ELR (cell line): ENCODE measurements around the gene CD300H.

ENCODE experiments used
- DNase-seq: peaks from one replicate; pipeline ENCODE4 v3.0.0-alpha.2; 2015; ENCODE audit warnings: low read depth

Gene CD300H

DNA sequence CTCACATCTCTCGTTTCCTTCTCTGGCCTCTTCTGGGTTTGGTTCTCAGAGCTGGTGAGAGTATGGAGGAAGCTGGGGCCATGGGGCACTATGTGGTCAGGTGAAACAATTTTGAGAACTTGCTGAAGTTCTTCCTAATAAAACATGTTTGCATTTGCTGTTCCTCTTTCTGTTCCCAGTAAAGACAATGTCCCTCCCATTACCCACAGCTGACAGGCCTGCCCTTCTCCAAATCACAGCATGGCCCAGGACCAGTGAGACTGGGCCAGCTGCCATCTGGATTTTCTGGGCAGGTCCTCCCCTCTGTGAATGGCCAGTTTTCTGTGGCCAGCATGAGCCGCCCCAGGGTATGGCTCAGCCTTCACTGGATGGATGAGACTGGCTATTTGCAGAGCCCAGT lies at the start of gene CD300H:
CD300H (minus strand) TSS at position 113 of the 400 bp plus-strand sequence.
- DNase-seq, result no peak

DNA sequence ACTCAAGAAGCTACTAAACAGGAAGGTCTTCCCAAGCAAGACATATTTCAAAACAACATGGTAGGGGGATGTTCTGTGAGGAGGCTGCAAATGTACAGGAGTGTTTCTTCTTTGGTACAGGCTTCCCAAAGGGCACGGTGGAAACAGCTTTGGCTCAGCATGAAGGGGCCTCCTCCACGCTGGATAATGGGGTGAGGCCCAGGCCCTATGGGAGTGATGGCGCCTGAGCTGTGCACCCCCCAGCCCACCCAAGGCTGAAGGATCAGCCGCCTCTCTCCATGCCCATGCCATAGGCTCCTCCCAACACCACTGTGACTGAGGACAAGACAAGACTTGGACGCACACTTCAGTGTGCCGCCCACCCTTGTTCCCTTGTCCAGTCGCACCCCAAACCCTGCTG lies 49.4 kb upstream of the CD300H start:
- no peak for DNase-seq

DNA sequence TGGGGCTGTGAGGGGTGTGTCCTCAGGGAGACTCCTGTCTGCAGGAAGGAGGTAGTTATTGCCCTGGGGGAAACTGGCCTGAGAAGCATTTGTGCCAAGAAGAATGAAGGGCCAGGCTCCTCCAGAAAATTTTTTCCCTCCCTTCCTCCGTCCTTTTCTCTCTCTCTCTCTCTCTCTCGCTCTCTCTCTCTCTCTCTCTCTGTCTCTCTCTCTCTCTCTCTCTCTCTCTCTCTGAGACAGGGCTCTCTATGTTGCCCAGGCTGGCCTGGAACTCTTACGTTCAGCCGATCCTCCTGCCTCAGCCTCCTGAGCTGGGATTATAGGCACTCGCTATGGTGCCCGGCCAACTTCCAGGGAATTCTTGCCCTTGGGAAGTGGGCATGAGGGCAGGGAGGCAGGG lies 44.7 kb upstream of the CD300H start:
- DNase-seq, result no peak

DNA sequence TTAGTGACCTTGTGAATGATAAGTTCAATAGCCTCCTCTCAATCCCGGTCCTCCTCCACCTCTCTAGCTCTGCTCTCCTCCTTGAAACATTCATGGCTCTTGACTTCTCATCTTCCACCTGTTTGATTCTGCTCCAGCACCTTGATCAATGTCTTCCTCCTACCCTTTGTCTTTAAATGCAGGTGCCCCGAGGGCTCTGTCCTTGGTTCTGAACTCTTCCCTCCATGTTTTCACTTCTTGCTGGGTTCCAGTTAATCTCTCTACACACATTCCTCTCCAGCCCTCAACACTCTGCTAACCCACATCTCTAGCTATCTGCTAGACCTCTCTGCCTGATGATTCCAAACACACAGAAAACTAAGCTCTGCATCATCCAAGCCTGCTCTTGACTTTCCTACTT lies 42.8 kb upstream of the CD300H start:
- DNase-seq, result no peak

DNA sequence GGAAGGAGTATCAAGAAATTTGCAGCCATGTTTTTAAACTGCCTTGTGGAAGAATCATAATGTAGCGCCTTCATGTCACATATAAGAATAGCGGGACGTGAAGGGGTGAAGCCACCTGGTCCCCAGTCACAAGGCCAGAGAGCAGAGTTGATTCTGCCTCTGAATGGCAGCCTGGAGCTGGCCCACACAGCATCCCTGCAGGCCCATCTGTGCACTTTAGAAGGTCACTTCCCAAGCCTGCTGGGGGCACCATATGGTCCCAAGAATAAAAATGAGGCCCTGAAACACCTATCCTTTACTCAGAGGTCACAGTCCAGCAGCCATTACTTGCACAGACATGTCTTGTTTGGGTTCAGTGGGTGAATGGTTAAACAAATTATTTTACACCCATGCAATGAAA lies 41.2 kb upstream of the CD300H start:
- no peak for DNase-seq

DNA sequence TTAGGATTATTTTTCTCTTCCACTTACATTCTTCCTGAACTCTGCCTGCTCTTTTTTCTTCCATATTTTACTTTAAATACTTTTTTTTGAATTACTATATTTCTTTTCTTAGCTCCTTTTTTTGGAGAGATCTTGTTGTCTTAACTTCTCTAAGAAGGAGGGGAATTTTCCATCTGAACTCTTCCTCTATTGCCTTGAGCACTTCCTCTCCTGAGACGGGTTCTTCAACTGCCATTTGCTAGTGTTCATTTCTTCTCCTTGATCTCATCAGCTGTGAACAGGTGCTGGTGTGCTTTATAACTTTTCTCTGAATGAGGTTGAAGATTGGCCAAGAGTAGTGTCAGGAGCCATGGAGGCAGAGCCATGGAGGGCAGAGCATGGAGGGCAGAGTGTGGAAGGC lies 39.9 kb upstream of the CD300H start:
- no peak for DNase-seq

DNA sequence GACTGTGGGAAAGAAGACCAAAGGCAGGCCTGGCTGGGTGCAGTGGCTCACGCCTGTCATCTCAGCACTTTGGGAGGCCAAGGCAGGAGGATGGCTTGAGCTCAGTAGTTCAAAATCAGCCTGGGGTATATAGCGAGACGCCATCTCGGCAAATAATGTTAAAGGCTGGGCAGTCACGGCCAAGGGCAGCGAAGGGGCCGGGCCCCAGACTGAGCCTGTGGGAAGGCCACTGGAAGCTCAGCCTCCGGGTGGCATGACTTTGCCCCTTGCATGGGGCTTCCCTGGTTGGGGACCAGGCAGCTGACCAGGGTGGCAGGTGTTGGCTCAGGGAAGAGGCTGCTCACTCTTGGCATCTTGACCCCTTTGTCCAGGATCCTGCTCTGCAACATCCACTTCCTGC lies 38.7 kb upstream of the CD300H start:
- DNase-seq, result no peak

DNA sequence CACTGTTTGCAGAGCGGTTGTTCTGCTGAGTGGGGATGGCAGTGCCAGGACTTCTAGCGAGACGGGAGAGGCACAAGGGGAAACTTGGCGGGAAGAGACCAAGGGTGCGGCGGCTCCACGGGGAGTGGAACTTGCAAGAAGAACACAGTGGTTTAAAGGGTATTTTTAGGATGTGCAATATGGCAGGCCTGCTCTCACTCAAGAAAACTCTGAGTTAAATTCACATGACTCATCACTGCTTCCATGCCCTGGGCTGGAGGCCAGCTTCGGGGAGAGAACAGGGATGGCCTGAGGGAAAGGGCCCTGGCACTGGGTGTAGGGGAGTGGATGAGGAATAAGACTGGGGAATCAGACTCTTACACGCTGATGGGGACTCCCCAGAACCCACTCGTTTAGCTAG lies 38.1 kb upstream of the CD300H start:
- DNase-seq, result peak; percentile 72

DNA sequence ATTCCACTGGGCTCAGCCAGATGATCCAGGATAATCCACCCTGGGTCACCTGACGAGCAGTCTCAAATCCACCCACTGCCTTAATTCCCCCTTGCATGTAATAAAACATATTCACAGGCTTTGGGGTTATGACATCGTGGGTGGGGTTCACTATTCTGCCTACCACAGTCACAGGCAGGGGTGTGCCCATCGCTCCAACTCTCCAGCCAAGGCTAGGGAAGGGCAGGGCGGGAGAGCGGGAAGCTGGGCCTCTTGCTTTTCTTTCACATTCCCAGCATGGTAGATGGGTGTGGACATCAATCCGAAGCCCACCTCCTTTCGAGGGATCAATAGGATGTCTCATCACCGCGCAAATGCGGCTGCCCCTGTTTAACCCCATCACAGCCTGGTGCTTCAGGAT lies 37.5 kb upstream of the CD300H start:
- no peak for DNase-seq

DNA sequence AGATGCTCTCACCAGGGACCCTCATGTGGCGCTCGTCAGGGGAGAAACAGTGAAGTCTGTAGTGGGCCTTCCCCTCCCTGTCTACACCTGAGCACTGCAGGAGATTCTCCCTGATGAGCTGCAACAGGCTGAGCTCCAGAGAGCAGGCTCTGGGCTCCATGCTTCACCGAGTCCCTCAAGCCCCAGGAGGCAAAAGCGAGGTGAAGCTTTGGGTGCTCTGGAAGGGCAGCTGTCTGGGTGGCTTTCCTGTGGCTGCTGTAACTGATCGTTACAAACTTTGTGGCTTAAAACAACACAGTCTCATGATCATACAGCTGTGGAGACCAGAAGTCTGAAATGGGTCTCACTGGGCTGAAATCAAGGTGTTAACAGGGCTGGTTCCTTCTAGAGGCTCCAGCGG lies 36.9 kb upstream of the CD300H start:
- no peak for DNase-seq

DNA sequence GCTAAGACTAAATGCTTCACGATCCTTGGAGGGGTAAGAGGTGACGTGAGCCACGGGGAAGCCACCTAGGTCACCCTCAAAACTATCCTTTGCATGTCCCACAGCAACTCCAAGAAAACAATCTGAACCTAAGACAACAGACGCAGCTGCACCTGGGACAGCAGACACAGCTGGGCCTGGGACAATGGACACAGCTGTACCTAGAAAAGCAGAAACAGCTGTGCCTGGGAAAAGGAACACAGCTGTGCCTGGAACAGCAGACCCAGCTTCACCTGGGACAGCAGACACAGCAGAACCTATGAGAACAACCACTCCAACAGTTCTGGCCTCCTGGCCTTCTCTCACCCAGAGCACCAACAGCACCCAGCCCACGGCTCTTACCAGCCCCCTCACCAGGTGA lies 36.4 kb upstream of the CD300H start:
- DNase-seq, result no peak

DNA sequence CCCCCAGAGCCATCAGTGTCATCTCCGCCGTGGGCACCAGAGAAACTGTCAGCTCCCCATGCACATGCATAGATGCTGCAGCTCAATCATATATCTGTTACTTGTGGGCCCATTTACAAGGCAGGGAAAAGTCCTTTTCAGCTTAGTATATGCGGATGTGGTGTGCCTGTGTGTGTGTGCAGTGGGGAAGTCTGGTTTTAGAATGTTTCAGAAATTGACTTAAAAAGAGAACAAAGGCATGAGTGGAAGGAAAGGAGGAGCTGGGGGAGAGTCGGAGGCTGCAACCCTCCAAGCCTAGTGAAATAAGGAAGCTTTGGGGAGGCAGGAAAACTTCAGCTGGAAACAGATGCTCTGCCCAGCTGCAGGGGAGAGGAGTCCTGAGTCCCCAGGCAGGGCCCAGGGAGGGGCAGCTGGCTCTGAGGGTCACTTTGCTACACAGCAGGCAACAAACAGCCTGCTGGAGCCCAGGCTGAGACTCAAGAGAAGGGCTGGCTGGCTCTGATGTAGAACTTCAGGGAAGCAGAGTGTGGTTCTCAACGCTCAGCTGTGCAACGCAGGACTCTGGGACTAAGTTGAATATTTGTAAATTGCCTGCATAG lies 35.8 kb upstream of the CD300H start:
- no peak for DNase-seq

DNA sequence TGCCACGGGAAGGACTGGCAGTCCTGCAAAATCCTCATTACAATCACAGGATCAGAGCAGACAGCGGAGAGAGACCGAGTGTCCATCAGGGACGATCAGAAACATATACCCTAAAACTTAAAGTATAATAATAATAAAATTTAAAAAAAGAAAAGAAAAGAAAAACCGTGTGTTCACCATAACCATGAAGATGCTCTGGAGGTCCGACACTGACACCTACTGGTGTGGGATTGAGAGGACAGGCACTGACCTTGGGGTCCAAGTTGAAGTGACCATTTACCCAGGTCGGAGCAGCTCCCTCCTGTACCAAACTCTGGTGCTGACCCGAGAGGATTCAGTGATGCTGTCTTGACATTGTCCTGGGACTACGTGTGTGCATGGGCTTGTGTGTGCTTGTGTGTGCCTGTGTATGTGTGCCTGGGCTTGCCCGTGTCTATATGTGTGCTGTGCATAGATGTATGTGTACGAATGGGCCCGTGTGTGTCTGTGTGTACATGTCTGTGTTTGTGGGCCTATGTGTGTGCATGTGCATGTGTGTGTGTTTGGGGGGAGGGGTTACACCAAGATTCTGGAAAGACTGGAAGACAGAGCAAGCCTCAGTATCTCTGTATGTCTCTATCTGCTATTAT lies 34.7 kb upstream of the CD300H start:
- DNase-seq, result peak; percentile 62

DNA sequence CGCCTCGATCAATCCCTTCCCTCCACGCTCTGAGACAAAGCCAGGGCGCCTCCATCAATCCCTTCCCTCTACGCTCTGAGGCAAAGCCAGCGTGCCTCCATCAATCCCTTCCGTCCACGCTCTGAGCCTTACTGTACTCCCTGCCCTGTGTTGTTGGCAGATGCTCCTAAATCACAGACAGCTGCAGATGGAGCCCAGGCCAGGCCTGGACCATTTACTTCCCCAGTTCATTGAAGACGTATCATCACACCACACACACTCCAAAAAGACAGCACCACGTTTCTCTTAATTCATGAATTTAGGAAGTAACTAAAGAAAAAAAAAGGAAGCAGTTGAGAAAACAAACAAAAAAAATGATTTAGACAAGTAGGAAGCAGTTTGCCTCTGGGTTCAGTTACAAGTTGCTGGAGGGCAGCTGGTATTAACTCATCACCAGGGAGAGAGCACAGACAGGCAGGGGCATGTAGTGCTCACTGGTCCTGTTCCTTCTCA lies 32.2 kb upstream of the CD300H start:
- DNase-seq, result no peak

DNA sequence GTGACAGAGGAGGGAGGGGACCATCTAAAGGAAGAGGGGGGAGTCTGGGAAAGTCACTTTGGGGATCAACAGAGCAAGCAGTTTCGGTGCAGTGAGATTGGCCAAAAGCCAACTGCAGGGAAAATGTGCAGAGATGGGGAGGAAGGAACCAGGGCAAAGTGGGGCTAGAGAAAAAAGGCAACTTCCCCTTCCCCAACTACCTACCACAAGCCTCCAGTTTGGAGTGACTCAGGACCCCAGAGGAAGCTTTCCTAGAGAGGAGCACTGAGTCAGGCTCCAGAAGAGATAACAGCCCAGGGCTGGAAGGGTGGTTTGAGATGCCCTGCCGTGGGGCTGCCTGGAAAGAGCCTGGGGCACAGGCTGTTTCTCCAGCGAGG lies 31.7 kb upstream of the CD300H start:
- no peak for DNase-seq

DNA sequence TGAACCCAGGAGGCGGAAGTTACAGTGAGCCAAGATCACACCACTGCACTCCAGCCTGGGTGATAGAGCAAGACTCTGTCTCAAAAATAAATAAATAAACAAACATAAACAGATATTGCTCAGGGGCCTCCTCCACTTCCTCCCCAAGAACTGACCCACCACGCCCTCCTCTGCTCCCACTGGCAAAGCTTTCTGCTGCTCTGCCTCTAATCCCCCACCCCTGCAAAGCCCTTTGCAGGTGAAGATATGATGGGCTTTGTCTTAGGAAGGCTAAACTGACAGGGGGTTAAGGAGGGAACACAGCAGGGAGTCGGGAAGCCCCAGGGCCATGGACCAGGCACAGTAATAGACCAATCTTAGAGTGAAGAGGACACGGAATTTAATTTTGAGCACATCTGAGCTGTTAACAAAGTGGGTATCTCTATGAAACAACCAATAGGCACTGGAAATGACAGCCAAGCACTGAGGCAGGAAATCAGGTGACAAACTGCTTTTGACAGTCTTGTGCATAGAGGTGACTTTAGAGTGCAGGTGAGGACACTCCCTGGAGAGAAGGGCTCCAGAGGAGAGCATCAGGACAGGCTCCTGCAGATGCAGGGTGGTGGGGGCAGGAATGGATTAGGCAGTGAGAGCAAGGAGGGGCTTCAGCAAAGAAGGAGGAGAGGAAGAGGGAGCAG lies 31.2 kb upstream of the CD300H start:
- no peak for DNase-seq

DNA sequence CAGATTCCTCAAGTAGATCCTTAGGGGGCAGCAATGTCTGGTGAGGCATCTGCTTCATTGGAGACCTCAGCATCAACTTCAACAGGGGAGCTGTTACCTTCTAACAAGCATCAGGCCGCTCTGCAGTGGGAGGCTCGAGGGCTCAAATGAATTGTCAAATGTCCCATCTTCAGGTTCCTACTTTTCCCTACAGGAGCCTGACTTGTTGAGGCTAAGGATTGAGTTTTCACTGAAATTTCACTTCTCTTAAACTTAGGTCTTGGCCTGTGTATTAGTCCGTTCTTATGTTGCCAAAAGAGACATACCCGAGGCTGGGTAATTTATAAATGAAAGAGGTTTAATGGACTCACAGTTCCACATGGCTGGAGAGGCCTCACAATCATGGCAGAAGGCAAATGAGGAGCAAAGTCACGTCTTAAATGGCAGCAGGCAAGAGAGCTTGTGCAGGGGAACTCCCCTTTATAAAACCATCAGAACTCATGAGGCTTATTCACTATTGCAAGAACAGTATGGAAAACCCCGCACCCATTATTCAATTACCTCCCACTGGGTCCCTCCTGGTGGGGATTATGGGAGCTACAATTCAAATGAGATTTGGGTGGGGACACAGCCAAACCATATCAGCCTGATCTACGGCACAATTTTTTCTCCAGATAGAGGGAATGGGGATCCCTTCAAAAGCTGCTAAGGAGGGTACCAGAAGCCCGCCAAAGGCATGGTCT lies 29.9 kb upstream of the CD300H start:
- no peak for DNase-seq

DNA sequence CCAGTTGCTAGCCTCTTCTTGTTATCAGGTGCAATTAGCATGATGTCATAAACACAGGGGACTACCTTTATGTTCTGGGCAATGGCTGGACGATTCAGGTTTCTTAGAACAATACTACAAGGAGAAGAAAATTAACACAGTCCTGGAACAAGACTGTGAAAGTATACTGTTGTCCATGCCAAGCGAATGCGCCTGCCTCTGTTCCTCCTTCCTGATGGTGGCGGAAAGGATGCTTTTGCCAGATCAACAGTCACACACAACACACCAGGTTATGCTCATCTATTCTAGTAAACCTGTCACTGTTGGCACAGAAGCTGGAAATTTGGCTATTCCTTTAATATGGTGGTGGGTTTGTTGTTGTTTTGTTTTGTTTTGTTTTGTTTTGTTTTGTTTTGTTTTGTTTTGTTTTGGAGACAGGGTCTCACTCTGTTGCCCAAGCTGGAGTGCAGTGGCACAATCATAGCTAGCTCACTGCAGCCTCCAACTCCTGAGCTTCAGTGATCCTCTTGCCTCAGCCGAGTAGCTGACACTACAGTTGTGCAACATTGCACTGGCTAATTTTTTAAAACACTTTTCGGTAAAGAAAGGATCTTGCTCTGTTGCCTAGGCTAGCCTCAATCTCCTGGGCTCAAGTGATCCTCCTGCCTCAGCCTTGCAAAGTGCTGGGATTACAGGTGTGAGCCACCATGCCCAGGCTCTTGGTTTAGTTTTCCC lies 27.9 kb upstream of the CD300H start:
- DNase-seq, result no peak

DNA sequence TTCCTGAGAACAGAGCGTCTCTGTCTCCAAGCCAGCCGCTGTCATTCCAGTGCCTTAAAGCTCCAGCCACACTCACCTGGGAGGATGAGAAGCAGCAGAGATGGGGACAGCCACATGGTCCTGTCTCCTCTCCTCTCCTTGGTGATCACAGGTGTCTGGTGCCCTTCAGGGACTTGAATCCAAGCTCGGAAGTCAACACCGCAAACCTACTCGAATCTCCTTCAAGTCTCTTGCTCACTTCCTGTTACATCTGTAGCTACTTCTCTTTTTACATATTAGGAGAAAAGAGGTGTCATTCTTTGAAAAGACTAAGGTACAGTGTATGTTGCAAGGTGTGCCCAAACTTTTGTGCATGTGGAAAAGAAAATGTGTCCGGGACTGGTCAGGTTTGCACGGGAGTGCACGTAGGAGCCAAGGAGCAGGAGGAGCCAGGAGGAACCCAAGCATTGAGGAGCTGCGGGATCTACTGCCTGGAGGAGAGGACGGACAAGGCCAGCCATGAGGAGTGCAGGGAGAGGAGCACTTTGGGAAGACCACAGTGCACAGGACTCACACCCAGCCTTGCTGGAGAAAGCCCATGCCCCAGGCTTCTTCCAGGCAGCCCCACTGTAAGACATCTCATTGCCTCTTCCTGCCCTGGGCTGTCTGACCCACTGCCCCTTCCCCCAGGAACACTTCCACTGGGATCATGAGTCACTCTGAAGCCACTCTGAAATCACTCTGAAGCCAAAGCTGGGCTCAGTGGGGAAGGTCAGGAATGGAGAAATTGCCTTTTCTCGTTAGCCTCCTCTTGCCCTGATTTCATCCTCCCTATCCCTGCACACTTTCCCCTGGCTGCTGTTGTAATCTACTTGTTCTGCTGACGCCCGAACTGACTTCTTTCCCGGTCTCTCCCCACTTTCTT lies 25.0 kb upstream of the CD300H start, which contains the start of gene CD300LD:
CD300LD (minus strand) TSS at position 197 of the 904 bp plus-strand sequence; CDS start at position 116, 81 bp downstream.
- no peak for DNase-seq

DNA sequence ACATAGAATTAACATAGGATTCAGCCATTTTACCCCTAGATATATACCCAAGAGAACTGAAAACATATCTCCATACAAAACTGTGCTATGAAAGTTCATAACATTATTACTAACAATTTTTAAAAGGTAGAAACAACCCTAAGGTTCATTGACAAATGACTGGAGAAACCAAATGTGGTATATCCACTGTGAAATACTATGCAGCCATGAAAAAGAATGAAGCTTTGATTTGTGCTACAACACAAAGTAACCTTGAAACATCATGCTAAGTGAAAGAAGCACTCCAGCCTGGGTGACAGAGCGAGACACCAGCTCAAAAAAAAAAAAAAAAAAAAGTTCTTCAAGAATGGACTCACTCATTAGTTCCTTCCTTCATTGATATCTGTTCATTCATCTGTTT lies 24.2 kb upstream of the CD300H start:
- no peak for DNase-seq

DNA sequence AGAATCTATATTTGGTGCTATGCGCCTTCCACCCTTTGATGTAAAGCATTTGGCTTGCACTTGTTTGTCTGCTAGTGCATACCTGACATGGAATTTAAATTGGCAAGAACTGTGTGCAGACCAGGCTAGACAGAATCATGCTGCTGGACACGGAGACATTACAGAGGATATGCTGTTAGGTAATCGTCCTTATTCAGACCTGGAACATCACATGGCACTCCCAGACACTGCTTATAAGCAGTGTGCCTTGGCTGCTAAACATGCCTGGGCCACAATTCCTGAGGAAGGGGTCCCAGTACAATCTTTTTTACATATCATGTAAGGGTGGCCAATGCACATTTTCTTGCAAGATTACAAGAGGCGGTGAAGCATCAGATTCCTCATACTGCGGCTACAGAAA lies 18.4 kb upstream of the CD300H start:
- no peak for DNase-seq
